Liver (tissue), 9 donors: ENCODE measurements around the gene RHOV. TPM values are rescaled to one million over a fixed set of nuclear protein-coding genes. Genes with fewer than 3 reads are reported as not detected.

Experiments
- DNase-seq: peaks from one replicate; pipeline ENCODE4 v3.0.0-alpha.2; 2017; ENCODE audit warnings: low spot score
- H3K27ac ChIP-seq, 2 donors: one replicate each; pipeline ENCODE4 v1.7.0; 2013; ENCODE audit warnings: inconsistent platforms in 2 of 2, low read length in 2 of 2, control low read depth in 1 of 2, low read depth in 1 of 2, mild to moderate bottlenecking in 1 of 2
- H3K27me3 ChIP-seq, 4 donors: one replicate each; pipeline versions ENCODE4 v1.6.1 to v1.7.0; 2013; ENCODE audit warnings: low read length in 3 of 4, inconsistent platforms in 1 of 4, mild to moderate bottlenecking in 1 of 4, moderate library complexity in 1 of 4; ENCODE audit not compliant: control insufficient read depth in 4 of 4, insufficient read depth in 4 of 4
- H3K36me3 ChIP-seq, 4 donors: one replicate each; pipeline versions ENCODE4 v1.6.1 to v1.7.0; 2013; ENCODE audit warnings: low read length in 3 of 4, mild to moderate bottlenecking in 3 of 4, low read depth in 1 of 4, moderate library complexity in 1 of 4; ENCODE audit not compliant: control insufficient read depth in 4 of 4, insufficient read depth in 3 of 4
- H3K4me1 ChIP-seq, 4 donors: one replicate each; pipeline versions ENCODE4 v1.6.1 to v1.7.0; 2013; ENCODE audit warnings: low read length in 3 of 4, mild to moderate bottlenecking in 3 of 4, moderate library complexity in 1 of 4; ENCODE audit not compliant: control insufficient read depth in 4 of 4, insufficient read depth in 4 of 4
- H3K4me3 ChIP-seq, 3 donors: one replicate each; pipeline versions ENCODE4 v1.6.1 to v1.7.0; 2013; ENCODE audit warnings: low read length in 3 of 3, control low read depth in 1 of 3, low read depth in 1 of 3, mild to moderate bottlenecking in 1 of 3
- H3K9ac ChIP-seq, 2 donors: one replicate each; pipeline ENCODE4 v1.7.0; 2013; ENCODE audit warnings: low read length in 2 of 2, mild to moderate bottlenecking in 2 of 2, moderate library complexity in 2 of 2, control low read depth in 1 of 2, low read depth in 1 of 2
- H3K9me3 ChIP-seq, 4 donors: one replicate each; pipeline versions ENCODE4 v1.6.1 to v1.7.0; 2013; ENCODE audit warnings: low read length in 3 of 4; ENCODE audit not compliant: control insufficient read depth in 4 of 4
- ATF3 ChIP-seq: IDR thresholded peaks from 2 replicates; pipeline ENCODE4 v1.6.1; 2016; ENCODE audit warnings: antibody characterized with exemption
- EGR1 ChIP-seq, 2 donors: IDR thresholded peaks; 2 replicates each; pipeline ENCODE4 v1.6.1; 2016 to 2018; ENCODE audit warnings: antibody characterized with exemption in 2 of 2, low read depth in 2 of 2
- FOXA1 ChIP-seq: IDR thresholded peaks from 2 replicates; pipeline ENCODE4 v1.6.1; 2016; ENCODE audit warnings: antibody characterized with exemption
- FOXA2 ChIP-seq: IDR thresholded peaks from 2 replicates; pipeline ENCODE4 v1.6.1; 2016; ENCODE audit warnings: antibody characterized with exemption
- GABPA ChIP-seq, 2 donors: IDR thresholded peaks in 1 of 2; conservative IDR thresholded peaks in 1 of 2; 2 replicates each; pipeline ENCODE4 v1.6.1; 2016; ENCODE audit warnings: antibody characterized with exemption in 2 of 2, mild to moderate bottlenecking in 1 of 2, moderate library complexity in 1 of 2
- HNF4G ChIP-seq: IDR thresholded peaks from 2 replicates; pipeline ENCODE4 v1.6.1; 2016; ENCODE audit warnings: antibody characterized with exemption
- JUND ChIP-seq, 2 donors: IDR thresholded peaks; 2 replicates each; pipeline ENCODE4 v1.6.1; 2016; ENCODE audit warnings: antibody characterized with exemption in 2 of 2
- MAX ChIP-seq: IDR thresholded peaks from 2 replicates; pipeline ENCODE4 v1.6.1; 2016; ENCODE audit warnings: antibody characterized with exemption
- RAD21 ChIP-seq, 2 donors: IDR thresholded peaks; 2 replicates each; pipeline ENCODE4 v1.6.1; 2016; ENCODE audit warnings: antibody characterized with exemption in 2 of 2, mild to moderate bottlenecking in 2 of 2
- REST ChIP-seq: IDR thresholded peaks from 2 replicates; pipeline ENCODE4 v1.6.1; 2016; ENCODE audit warnings: antibody characterized with exemption, mild to moderate bottlenecking
- SP1 ChIP-seq: IDR thresholded peaks from 2 replicates; pipeline ENCODE4 v1.6.1; 2018; ENCODE audit warnings: antibody characterized with exemption, mild to moderate bottlenecking
- TAF1 ChIP-seq: conservative IDR thresholded peaks from 2 replicates; pipeline ENCODE4 v1.6.1; 2016; ENCODE audit warnings: antibody characterized with exemption, mild to moderate bottlenecking
- YY1 ChIP-seq: IDR thresholded peaks from 2 replicates; pipeline ENCODE4 v1.6.1; 2016; ENCODE audit warnings: antibody characterized with exemption, mild to moderate bottlenecking
- WGBS: extraction: QIAGEN DNeasy Blood & Tissue Kit; methylation state at CpG from one replicate; pipeline ENCODE4 v1.1.7; 2013; 5-methylcytosine and 5-hydroxymethylcytosine counted together
- polyA plus RNA-seq, 2 donors: library from polyadenylated mRNA; stranded (reverse) in 1 of 2; unstranded in 1 of 2; fragments of 200-250 nt in 1 of 2; fragments of >200 nt in 1 of 2; fragmentation: Nextera tagmentation in 1 of 2; extraction: Ambion mirVana in 1 of 2; gene quantifications; one replicate each; pipeline versions ENCODE4 v1.2.1 to v1.2.3, GENCODE V29; 2013 to 2015
- total RNA-seq, 2 donors: library from RNA; depleted of rRNA; stranded (reverse); fragments of >200 nt; gene quantifications; one replicate each; pipeline ENCODE4 v1.2.3, GENCODE V29; 2014
- TF ChIP-seq, protein P1 (sequence below): IDR thresholded peaks from 2 replicates; pipeline ENCODE4 v1.6.1; 2016; ENCODE audit warnings: antibody characterized with exemption
- donor health status: healthy.
- donor health status: healthy.
- donor health status: healthy.
- donor health status: healthy.
- donor health status: healthy.

Gene RHOV
- total and polyA plus RNA-seq, 4 donors: 0.05 TPM; not detected in 3

DNA sequence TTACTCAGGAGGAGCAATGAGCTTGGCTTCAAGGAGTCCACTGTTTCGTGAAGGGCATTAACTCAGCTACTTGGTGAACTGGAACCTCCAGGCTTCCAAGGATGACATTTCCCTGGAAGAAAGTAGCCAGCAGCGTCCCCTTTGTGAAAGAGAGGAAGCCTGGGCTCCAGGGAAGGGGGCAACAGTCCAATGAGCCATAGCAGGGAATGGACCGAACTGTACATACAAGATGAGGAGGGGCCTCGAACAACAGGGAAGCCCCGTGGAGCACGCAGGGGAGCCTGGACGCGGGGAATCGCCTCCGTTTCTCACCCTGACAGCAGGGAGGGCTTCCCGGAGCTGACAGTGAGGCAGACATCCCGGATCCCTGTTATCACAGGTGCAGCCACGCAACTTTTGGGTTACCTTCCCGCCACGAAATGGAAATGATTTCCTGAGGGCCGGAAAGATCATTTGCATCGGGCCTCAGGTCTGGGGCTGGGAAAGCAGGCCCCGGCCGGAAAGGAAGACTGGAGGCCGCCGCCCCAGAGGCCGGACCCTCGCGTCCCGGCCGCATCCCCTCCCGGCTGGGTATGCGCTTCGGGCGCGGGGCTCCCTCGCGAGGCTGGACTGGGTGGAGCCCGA is 30.7 kb downstream of the RHOV start:
- H3K27me3 ChIP-seq: peaks cover 0 to 2% (median 1%) of the 10 kb centered on the region in 4 donors
- H3K4me1 ChIP-seq: peaks cover 8 to 20% (median 10%) of the 10 kb centered on the region in 4 donors
- TF ChIP-seq, protein P1, sequence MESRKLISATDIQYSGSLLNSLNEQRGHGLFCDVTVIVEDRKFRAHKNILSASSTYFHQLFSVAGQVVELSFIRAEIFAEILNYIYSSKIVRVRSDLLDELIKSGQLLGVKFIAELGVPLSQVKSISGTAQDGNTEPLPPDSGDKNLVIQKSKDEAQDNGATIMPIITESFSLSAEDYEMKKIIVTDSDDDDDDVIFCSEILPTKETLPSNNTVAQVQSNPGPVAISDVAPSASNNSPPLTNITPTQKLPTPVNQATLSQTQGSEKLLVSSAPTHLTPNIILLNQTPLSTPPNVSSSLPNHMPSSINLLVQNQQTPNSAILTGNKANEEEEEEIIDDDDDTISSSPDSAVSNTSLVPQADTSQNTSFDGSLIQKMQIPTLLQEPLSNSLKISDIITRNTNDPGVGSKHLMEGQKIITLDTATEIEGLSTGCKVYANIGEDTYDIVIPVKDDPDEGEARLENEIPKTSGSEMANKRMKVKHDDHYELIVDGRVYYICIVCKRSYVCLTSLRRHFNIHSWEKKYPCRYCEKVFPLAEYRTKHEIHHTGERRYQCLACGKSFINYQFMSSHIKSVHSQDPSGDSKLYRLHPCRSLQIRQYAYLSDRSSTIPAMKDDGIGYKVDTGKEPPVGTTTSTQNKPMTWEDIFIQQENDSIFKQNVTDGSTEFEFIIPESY: no peak
- TF ChIP-seq HNF4G (no peak), MAX (no peak), SP1 (no peak), GABPA (IDR thresholded peaks at IDR 0.05 in 1 of 2, conservative IDR thresholded peaks at IDR 0.05 in 1 of 2) (no peak), FOXA2 (no peak), TAF1 (no peak), RAD21 (IDR thresholded peaks at IDR 0.05) (no peak), JUND (IDR thresholded peaks at IDR 0.05) (no peak), EGR1 (IDR thresholded peaks at IDR 0.05; ENCODE audit: low read depth in 2 of 2) (no peak), FOXA1 (no peak), YY1 (no peak), REST (no peak), ATF3 (no peak)
- H3K9ac ChIP-seq: no peak overlapping the region
- no peak overlapping the region for H3K27ac ChIP-seq
- DNase-seq: no peak
- 21% methylated on average over 34 of the region's 34 CpGs for WGBS
- H3K4me3 ChIP-seq: peak overlapping the region in 1 of 3 donors; percentile 46
- no peaks in the 10 kb centered on the region for H3K36me3 ChIP-seq
- H3K9me3 ChIP-seq: no peaks in the 10 kb centered on the region

GRCh38 chr15:40841741-40842140 is 32.3 kb downstream of the RHOV start:
- H3K4me3 ChIP-seq: no peak overlapping the region
- TF ChIP-seq TAF1 (no peak), EGR1 (IDR thresholded peaks at IDR 0.05; ENCODE audit: low read depth in 2 of 2) (no peak), FOXA2 (no peak), FOXA1 (no peak), SP1 (no peak)
- WGBS: 88% methylated on average over 2 of the region's 2 CpGs

More at GRCh38 chr15:40841741-40842140, 32.3 kb downstream of the RHOV start:
- H3K4me1 ChIP-seq: peaks cover 8 to 16% (median 10%) of the 10 kb centered on the region in 4 donors
- no peak overlapping the region for H3K9ac ChIP-seq
- H3K27ac ChIP-seq: no peak overlapping the region
- no peaks in the 10 kb centered on the region for H3K9me3 ChIP-seq
- H3K27me3 ChIP-seq: peaks cover 0 to 2% (median 1%) of the 10 kb centered on the region in 4 donors
- no peaks in the 10 kb centered on the region for H3K36me3 ChIP-seq
- DNase-seq: no peak
